Endothelial cell of umbilical vein (primary cell): Measurements from ENCODE around the gene ERGIC1. TPM values are rescaled to one million over a fixed set of nuclear protein-coding genes. Genes with fewer than 3 reads are reported as not detected.

ENCODE experiments used
- BruUV-seq: library from RNA; stranded (reverse); fragments of 400-500 nt; replicated peaks from 2 replicates; lab custom pipeline; 2021; lab: Mats Ljungman, UMichigan
- CTCF ChIA-PET: fragments of 300-600, 350-600 bp; sonication (Branson Sonifier 250); formaldehyde crosslinking; loops from one replicate; lab custom pipeline; 2021; ENCODE audit warnings: antibody characterized with exemption, inconsistent platforms; lab: Charles Lee
- POLR2A ChIA-PET: fragments of 300-600, 350-600 bp; sonication (Branson Sonifier 250); formaldehyde crosslinking; loops from one replicate; lab custom pipeline; 2021; ENCODE audit warnings: antibody characterized with exemption, inconsistent platforms; lab: Charles Lee
- DNase-seq: peaks from one replicate; pipeline ENCODE4 v3.0.0-alpha.2; 2011; ENCODE audit warnings: low read depth, low spot score
- FAIRE-seq: peaks from 2 replicates; lab custom pipeline; 2011; peaks lifted over from hg19 to GRCh38; lab: Jason Lieb, UNC
- H2AFZ ChIP-seq: 2 replicates; pipeline ENCODE4 v1.6.0; 2012; ENCODE audit warnings: low read depth, low read length, control low read depth, inconsistent platforms
- H3K27ac ChIP-seq: 2 replicates; pipeline ENCODE4 v1.5.1; 2011; ENCODE audit warnings: low read depth, mild to moderate bottlenecking, control low read depth, low read length, moderate library complexity; ENCODE audit not compliant: insufficient read depth
- H3K27me3 ChIP-seq, 2 experiments: 2 replicates each; pipeline versions ENCODE4 v1.6.0 to v1.6.1; 2011; ENCODE audit warnings: low read length in 2 of 2, mixed read lengths in 1 of 2; ENCODE audit not compliant: control insufficient read depth in 2 of 2, insufficient read depth in 2 of 2
- H3K36me3 ChIP-seq, 2 experiments: 2 replicates in 1 of 2; 3 replicates in 1 of 2; pipeline ENCODE4 v1.5.1; 2011; ENCODE audit warnings: low read length in 2 of 2, mild to moderate bottlenecking in 1 of 2, moderate library complexity in 1 of 2; ENCODE audit not compliant: control insufficient read depth in 2 of 2, insufficient read depth in 2 of 2; ENCODE audit errors: extremely low read depth in 1 of 2
- H3K4me1 ChIP-seq: 3 replicates; pipeline ENCODE4 v1.5.1; 2011; ENCODE audit warnings: mild to moderate bottlenecking, low read length; ENCODE audit not compliant: control insufficient read depth, insufficient read depth; ENCODE audit errors: extremely low read depth
- H3K4me2 ChIP-seq: 2 replicates; pipeline ENCODE4 v1.6.1; 2011; ENCODE audit warnings: low read length, control low read depth, mixed read lengths; ENCODE audit not compliant: insufficient read depth
- H3K4me3 ChIP-seq, 3 experiments: fragments of 200-600 bp in 1 of 3; sonication (generic), shearing (Covaris generic) in 1 of 3; replicated peaks in 1 of 3; 2 replicates each; pipeline ENCODE4 v1.5.1; 2011 to 2016; ENCODE audit warnings: control low read depth in 3 of 3, low read length in 3 of 3, mild to moderate bottlenecking in 2 of 3, inconsistent platforms in 1 of 3, low read depth in 1 of 3, moderate library complexity in 1 of 3; ENCODE audit not compliant: insufficient read depth in 1 of 3
- H3K79me2 ChIP-seq: 2 replicates; pipeline ENCODE4 v1.6.0; 2012; ENCODE audit warnings: low read length, inconsistent platforms; ENCODE audit not compliant: control insufficient read depth, insufficient read depth
- H3K9ac ChIP-seq: replicated peaks from 2 replicates; pipeline ENCODE3; 2011; ENCODE audit warnings: low read length, control low read depth; ENCODE audit not compliant: insufficient read depth; ENCODE audit errors: extremely low read depth
- H3K9me1 ChIP-seq: replicated peaks from 3 replicates; pipeline ENCODE4 v1.6.0; 2011; ENCODE audit warnings: mild to moderate bottlenecking, low read length; ENCODE audit not compliant: control insufficient read depth, insufficient read depth; ENCODE audit errors: extremely low read depth
- H3K9me3 ChIP-seq: replicated peaks from 2 replicates; pipeline ENCODE4 v1.5.1; 2012; ENCODE audit warnings: low read length, inconsistent platforms; ENCODE audit not compliant: control insufficient read depth, insufficient read depth
- H4K20me1 ChIP-seq: replicated peaks from 2 replicates; pipeline ENCODE3; 2011; ENCODE audit warnings: mild to moderate bottlenecking, low read length; ENCODE audit not compliant: control insufficient read depth, insufficient read depth; ENCODE audit errors: extremely low read depth
- CTCF ChIP-seq, 2 donors: IDR thresholded peaks; 1 replicate in 1 of 2; 2 replicates in 1 of 2; pipeline ENCODE4 v1.5.1; 2011; ENCODE audit warnings: low read length in 2 of 2, mild to moderate bottlenecking in 2 of 2, moderate library complexity in 2 of 2, control low read depth in 1 of 2, inconsistent platforms in 1 of 2, low read depth in 1 of 2; ENCODE audit not compliant: insufficient read depth in 1 of 2; ENCODE audit errors: extremely low read depth in 1 of 2
- EZH2 ChIP-seq: IDR thresholded peaks from 2 replicates; pipeline ENCODE4 v1.6.1; 2012; ENCODE audit warnings: borderline replicate concordance, low read depth, mild to moderate bottlenecking, moderate library complexity, low read length, inconsistent platforms; ENCODE audit not compliant: severe bottlenecking
- FOS ChIP-seq: IDR thresholded peaks from 2 replicates; pipeline ENCODE4 v1.6.1; 2011; ENCODE audit warnings: mild to moderate bottlenecking, low read length, moderate library complexity, borderline replicate concordance; ENCODE audit not compliant: insufficient read depth
- GATA2 ChIP-seq: IDR thresholded peaks from 2 replicates; pipeline ENCODE4 v1.7.0; 2011; ENCODE audit warnings: low read depth, mild to moderate bottlenecking, moderate library complexity, mixed read lengths, low read length; ENCODE audit not compliant: insufficient read length, insufficient read depth
- JUN ChIP-seq: IDR thresholded peaks from 2 replicates; pipeline ENCODE4 v1.6.1; 2011; ENCODE audit warnings: borderline replicate concordance, low read depth; ENCODE audit not compliant: insufficient read length, insufficient read depth
- MAX ChIP-seq: IDR thresholded peaks from 2 replicates; pipeline ENCODE4 v1.6.1; 2011; ENCODE audit not compliant: insufficient read depth, insufficient read length
- MYC ChIP-seq: IDR thresholded peaks from one replicate; pipeline ENCODE4 v1.6.1; 2011; ENCODE audit warnings: mild to moderate bottlenecking, low read depth, low read length
- POLR2A ChIP-seq: IDR thresholded peaks from 2 replicates; pipeline ENCODE4 v1.6.1; 2012; ENCODE audit warnings: low read depth, mild to moderate bottlenecking, control low read depth, low read length
- POLR2AphosphoS5 ChIP-seq: IDR thresholded peaks from 2 replicates; pipeline ENCODE4 v1.6.1; 2012; ENCODE audit warnings: low read depth, mild to moderate bottlenecking, control low read depth, low read length, moderate library complexity; ENCODE audit not compliant: insufficient read depth
- dilution Hi-C: fragments of 300-500 bp; cut with MboI; formaldehyde crosslinking; loops from one replicate; pipeline ENCODE4 v1.15.0; 2019; ENCODE audit warnings: low sequenced_read_pairs; ENCODE audit not compliant: extremely low pct_ligation_motif_present
- intact Hi-C: fragments of 100-400 bp; cut with micrococcal nuclease; formaldehyde crosslinking; loops from one replicate; pipeline ENCODE4 v1.10.0; 2022
- polyA plus RNA-seq, 4 experiments: library from polyadenylated mRNA; depleted of rRNA in 3 of 4; stranded (reverse) in 3 of 4; unstranded in 1 of 4; fragments of >200 nt; gene quantifications; 2 replicates each; pipeline versions ENCODE4 v1.2.1 to v1.2.3, GENCODE V29; 2011 to 2012; ENCODE audit warnings: missing spikeins in 1 of 4
- total RNA-seq: library from RNA; stranded (reverse); gene quantifications from 2 replicates; pipeline ENCODE4 v1.2.3, GENCODE V29; 2021

ERGIC1 gene
- total and polyA plus RNA-seq, 2 donors (not counting 3 experiments of a cell fraction or from before 2014, with no cell fraction given), result 105 to 109 TPM

DNA sequence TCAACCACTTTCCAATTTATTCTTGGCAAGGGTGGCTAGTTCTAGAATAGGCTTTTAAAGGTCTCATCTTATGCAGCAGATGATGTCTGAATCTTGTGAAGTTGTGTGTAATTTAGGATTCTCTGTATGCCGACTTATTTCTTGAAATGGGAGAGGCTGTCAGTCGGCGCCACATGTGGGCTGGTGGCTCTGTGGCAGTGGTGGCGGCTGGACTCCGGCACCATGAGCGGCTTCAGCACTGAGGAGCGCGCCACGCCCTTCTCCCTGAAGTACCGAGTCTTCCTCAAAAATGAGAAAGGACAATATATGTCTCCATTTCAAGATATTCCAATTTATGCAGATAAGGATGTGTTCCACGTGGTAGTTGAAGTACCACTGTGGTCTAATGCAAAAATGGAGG, 141.2 kb downstream of the ERGIC1 start:
- no peak overlapping the region for H3K9ac ChIP-seq
- H3K27me3 ChIP-seq, result no peaks in the 10 kb centered on the region
- no peaks in the 10 kb centered on the region for H3K79me2 ChIP-seq
- H3K4me2 ChIP-seq, result no peak overlapping the region
- H3K36me3 ChIP-seq, result no peaks in the 10 kb centered on the region
- POLR2A ChIA-PET, result no interaction called here
- dilution Hi-C loops, result no loop called here
- H3K9me1 ChIP-seq, result no peaks in the 10 kb centered on the region
- no peaks in the 10 kb centered on the region for H4K20me1 ChIP-seq
- no peak overlapping the region for H2AFZ ChIP-seq
- intact Hi-C loops, result no loop called here
- BruUV-seq, result no TSS peak
- no peaks in the 10 kb centered on the region for H3K9me3 ChIP-seq
- no peak overlapping the region for H3K4me3 ChIP-seq
- CTCF ChIA-PET, result no interaction called here
- no peak for TF ChIP-seq POLR2A
- no peak for TF ChIP-seq POLR2AphosphoS5
- TF ChIP-seq JUN, result no peak
- no peak for TF ChIP-seq EZH2
- TF ChIP-seq MAX, result no peak
- no peak for TF ChIP-seq FOS
- DNase-seq (no peak), FAIRE-seq (no peak)
- no peaks in the 10 kb centered on the region for H3K4me1 ChIP-seq
- no peak overlapping the region for H3K27ac ChIP-seq

DNA sequence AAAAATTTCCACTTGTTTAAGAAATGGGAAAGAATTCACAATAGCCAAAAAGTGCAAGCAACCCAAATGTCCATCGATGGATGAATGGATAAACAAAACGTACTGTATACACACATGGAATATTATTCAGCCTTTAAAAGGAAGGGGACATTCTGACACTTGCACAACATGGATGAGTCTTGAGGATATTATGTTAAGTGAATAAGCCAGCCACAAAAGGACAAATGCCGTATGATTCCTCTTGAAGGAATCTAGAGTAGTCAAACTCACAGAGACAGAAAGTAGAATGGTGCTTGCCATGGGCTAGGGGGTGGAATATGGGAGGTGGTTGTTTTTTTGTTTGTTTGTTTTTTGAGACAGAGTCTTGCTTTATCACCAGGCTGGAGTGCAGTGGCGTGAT, 145.7 kb downstream of the ERGIC1 start:
- H3K79me2 ChIP-seq, result peaks cover 11% of the 10 kb centered on the region
- H3K9ac ChIP-seq, result no peak overlapping the region
- dilution Hi-C loops (no loop called here), intact Hi-C loops (loop anchor here (2.0 kb wide), 1 partner anchor 593 kb away; no protein-coding TSS in a partner anchor)
- TF ChIP-seq EZH2, result no peak
- no peak for TF ChIP-seq POLR2AphosphoS5
- TF ChIP-seq MAX, result no peak
- no peak for TF ChIP-seq CTCF (IDR thresholded peaks at IDR 0.05; ENCODE audit: extremely low read depth in 1 of 2, insufficient read depth in 1 of 2, low read depth in 1 of 2, low read length in 2 of 2)
- TF ChIP-seq JUN, result no peak
- TF ChIP-seq POLR2A, result no peak
- no peak for TF ChIP-seq MYC
- TF ChIP-seq GATA2, result no peak
- H3K9me3 ChIP-seq, result no peaks in the 10 kb centered on the region
- no peak overlapping the region for H2AFZ ChIP-seq
- H3K27ac ChIP-seq, result no peak overlapping the region
- no peaks in the 10 kb centered on the region for H3K36me3 ChIP-seq
- POLR2A ChIA-PET, result no interaction called here
- CTCF ChIA-PET, result interaction anchor here (1.1 to 3.2 kb wide), 11 partner anchors 8 to 352 kb away, joined by 3 to 9 read pairs (median 5); no protein-coding TSS in a partner anchor
- no peaks in the 10 kb centered on the region for H3K27me3 ChIP-seq
- H3K4me3 ChIP-seq, result no peak overlapping the region
- H3K9me1 ChIP-seq, result no peaks in the 10 kb centered on the region
- BruUV-seq, result no TSS peak
- H3K4me2 ChIP-seq, result no peak overlapping the region
- H4K20me1 ChIP-seq, result no peaks in the 10 kb centered on the region
- DNase-seq (no peak), FAIRE-seq (no peak)
- peaks cover 3% of the 10 kb centered on the region for H3K4me1 ChIP-seq
